Loucy (cell line): Measurements from ENCODE around the gene HRC.
"Not testable (repeated sequence)": the region's sequence is repeated elsewhere in the genome, so short reads cannot be mapped to it uniquely, and the experiment has no call there.

Source experiments
- H2AFZ ChIP-seq: fragments of 200-600 bp; sonication (generic); 2 replicates; pipeline ENCODE4 v1.6.0; 2016; ENCODE audit warnings: antibody characterized with exemption, mild to moderate bottlenecking, low read length, moderate library complexity
- H3F3A ChIP-seq: fragments of 200-600 bp; 2 replicates; pipeline ENCODE4 v1.6.0; 2016; ENCODE audit warnings: antibody characterized with exemption, low read depth, mild to moderate bottlenecking
- H3K27me3 ChIP-seq: fragments of 200-600 bp; sonication (generic); 2 replicates; pipeline ENCODE4 v1.6.1; 2014; ENCODE audit warnings: low read length, mild to moderate bottlenecking; ENCODE audit not compliant: insufficient read depth, poor library complexity, severe bottlenecking
- H3K36me3 ChIP-seq: fragments of 200-600 bp; sonication (generic); 2 replicates; pipeline ENCODE4 v1.6.1; 2016; ENCODE audit warnings: low read length; ENCODE audit not compliant: insufficient read depth
- H3K4me1 ChIP-seq: fragments of 200-600 bp; sonication (generic); 2 replicates; pipeline ENCODE4 v1.5.1; 2014; ENCODE audit warnings: low read length, mild to moderate bottlenecking; ENCODE audit not compliant: insufficient read depth, poor library complexity, severe bottlenecking
- H3K4me2 ChIP-seq: fragments of 200-600 bp; sonication (generic); 2 replicates; pipeline ENCODE4 v1.6.0; 2014; ENCODE audit warnings: antibody characterized with exemption, low read length, low read depth, mild to moderate bottlenecking; ENCODE audit not compliant: poor library complexity, severe bottlenecking
- H3K4me3 ChIP-seq: fragments of 200-600 bp; sonication (generic); 2 replicates; pipeline ENCODE4 v1.5.1; 2014; ENCODE audit warnings: low read length, mild to moderate bottlenecking, mixed read lengths; ENCODE audit not compliant: poor library complexity, severe bottlenecking
- H3K79me2 ChIP-seq: fragments of 200-600 bp; sonication (generic); 2 replicates; pipeline ENCODE4 v1.6.1; 2014; ENCODE audit warnings: low read length; ENCODE audit not compliant: insufficient read depth
- H3K9ac ChIP-seq: fragments of 200-600 bp; sonication (generic); 2 replicates; pipeline ENCODE4 v1.6.0; 2014; ENCODE audit warnings: mild to moderate bottlenecking, low read depth, low read length, moderate library complexity; ENCODE audit not compliant: poor library complexity, severe bottlenecking
- H3K9me2 ChIP-seq: fragments of 200-600 bp; sonication (generic); replicated peaks from 2 replicates; pipeline ENCODE4 v1.6.1; 2016; ENCODE audit warnings: low read depth, low read length, mixed read lengths
- H3K9me3 ChIP-seq: fragments of 200-600 bp; sonication (generic); 2 replicates; pipeline ENCODE4 v1.6.1; 2014; ENCODE audit warnings: mild to moderate bottlenecking, antibody characterized with exemption, low read length, low read depth; ENCODE audit not compliant: insufficient read depth
- H4K20me1 ChIP-seq: fragments of 200-600 bp; sonication (generic); 2 replicates; pipeline ENCODE4 v1.6.0; 2014; ENCODE audit warnings: antibody characterized with exemption, low read length, mild to moderate bottlenecking; ENCODE audit not compliant: insufficient read depth, poor library complexity, severe bottlenecking
- EZH2phosphoT487 ChIP-seq: fragments of 200-600 bp; IDR thresholded peaks from 2 replicates; pipeline ENCODE4 v1.6.1; 2018; ENCODE audit warnings: antibody characterized with exemption, mild to moderate bottlenecking, moderate library complexity, borderline replicate concordance
- TF ChIP-seq, protein P1 (sequence below): fragments of 200-600 bp; sonication (generic); conservative IDR thresholded peaks from 2 replicates; pipeline ENCODE4 v1.5.1; 2014; ENCODE audit warnings: mild to moderate bottlenecking, antibody characterized with exemption, low read length

HRC gene

DNA sequence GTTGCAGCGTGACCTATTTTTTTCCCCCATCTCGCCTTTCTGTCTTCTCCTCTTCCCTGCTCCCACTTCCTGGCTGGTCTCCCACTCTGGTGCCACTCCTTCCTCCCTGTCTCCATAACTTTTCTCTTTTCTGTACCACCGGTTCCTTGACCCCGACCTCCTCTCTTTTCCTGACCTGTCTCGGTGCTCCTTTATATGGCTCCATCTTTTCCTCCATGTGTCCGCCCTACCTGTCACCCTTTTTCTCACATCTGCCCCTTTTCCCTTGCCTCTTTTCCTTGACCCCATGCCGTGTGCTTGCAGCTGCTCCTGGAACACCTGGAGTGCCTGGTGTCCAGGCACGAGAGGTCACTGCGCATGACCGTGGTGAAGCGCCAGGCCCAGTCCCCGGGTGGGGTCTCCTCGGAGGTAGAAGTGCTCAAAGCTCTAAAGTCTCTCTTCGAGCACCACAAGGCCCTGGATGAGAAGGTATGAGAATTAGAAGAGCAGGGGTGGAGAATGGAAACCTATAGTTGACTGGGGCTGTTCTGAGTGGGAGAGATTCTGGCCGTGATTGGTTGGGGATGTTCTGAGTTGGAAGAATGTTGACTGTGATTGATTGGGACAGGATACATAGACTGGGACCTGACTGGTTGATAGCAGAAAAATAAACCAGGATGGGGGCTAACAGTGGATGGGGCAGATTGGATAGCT, 26.5 kb downstream of the HRC start:
- Histone ChIP-seq H3K79me2 (no peaks in the 10 kb centered on the region), H2AFZ (peak overlapping the region; percentile 97; the same call in 1 of the 2 replicates), H3K27me3 (no peaks in the 10 kb centered on the region), H3K9me2 (no peaks in the 10 kb centered on the region), H3K4me3 (peak overlapping the region; percentile 69), H4K20me1 (no peaks in the 10 kb centered on the region), H3K36me3 (no peaks in the 10 kb centered on the region), H3F3A (no peaks in the 10 kb centered on the region), H3K4me2 (peak overlapping the region; percentile 83), H3K9me3 (no peaks in the 10 kb centered on the region), H3K9ac (peak overlapping the region; percentile 54), H3K4me1 (peaks cover 9% of the 10 kb centered on the region)
- TF ChIP-seq, protein P1, sequence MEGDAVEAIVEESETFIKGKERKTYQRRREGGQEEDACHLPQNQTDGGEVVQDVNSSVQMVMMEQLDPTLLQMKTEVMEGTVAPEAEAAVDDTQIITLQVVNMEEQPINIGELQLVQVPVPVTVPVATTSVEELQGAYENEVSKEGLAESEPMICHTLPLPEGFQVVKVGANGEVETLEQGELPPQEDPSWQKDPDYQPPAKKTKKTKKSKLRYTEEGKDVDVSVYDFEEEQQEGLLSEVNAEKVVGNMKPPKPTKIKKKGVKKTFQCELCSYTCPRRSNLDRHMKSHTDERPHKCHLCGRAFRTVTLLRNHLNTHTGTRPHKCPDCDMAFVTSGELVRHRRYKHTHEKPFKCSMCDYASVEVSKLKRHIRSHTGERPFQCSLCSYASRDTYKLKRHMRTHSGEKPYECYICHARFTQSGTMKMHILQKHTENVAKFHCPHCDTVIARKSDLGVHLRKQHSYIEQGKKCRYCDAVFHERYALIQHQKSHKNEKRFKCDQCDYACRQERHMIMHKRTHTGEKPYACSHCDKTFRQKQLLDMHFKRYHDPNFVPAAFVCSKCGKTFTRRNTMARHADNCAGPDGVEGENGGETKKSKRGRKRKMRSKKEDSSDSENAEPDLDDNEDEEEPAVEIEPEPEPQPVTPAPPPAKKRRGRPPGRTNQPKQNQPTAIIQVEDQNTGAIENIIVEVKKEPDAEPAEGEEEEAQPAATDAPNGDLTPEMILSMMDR: no peak
- TF ChIP-seq EZH2phosphoT487: no peak

DNA sequence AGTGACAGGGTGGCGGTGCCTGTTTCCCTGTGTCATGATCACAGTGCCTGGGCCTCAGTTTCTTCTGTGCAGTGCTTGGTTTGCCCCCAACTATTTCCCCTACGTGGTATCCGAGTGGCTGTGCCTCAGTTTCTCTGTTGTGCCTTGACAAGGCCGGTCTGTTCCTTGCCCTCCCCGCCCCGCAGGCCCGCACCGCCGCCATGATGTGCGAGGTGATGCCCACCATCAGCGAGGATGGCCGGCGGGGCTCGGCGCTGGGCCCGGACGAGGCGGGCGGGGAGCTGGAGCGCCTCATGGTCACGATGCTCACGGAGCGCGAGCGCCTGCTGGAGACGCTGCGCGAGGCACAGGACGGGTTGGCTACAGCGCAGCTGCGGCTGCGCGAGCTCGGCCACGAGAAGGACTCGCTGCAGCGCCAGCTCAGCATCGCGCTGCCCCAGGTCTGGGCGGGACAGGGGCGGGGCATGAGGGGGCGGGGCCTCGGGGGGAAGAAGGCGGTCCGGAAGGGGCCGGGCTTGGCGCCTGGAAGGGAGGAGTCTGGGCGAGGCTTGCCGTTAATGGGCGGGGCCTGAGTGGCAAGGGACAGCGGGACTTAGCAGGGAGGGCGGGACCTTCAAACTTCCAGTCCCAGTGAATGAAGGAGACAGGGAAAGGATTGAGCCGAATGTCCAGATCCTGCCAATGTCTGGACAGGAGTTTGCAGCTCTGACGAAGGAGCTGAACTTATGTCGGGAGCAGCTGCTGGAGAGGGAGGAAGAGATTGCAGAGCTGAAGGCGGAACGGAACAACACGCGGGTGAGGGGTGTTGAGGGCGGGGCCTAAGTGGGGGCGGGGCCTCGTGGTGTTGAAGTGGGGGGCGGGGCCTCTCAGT, 27.3 kb downstream of the HRC start:
- no peaks in the 10 kb centered on the region for H3F3A ChIP-seq
- no peaks in the 10 kb centered on the region for H3K9me3 ChIP-seq
- H3K4me1 ChIP-seq: peaks cover 9% of the 10 kb centered on the region
- H3K9me2 ChIP-seq: no peaks in the 10 kb centered on the region
- no peaks in the 10 kb centered on the region for H3K36me3 ChIP-seq
- peak overlapping the region; percentile 97 for H2AFZ ChIP-seq
- peak overlapping the region; percentile 83 for H3K4me2 ChIP-seq
- peak overlapping the region; percentile 69 for H3K4me3 ChIP-seq
- H4K20me1 ChIP-seq: no peaks in the 10 kb centered on the region
- peak overlapping the region; percentile 54 for H3K9ac ChIP-seq
- H3K27me3 ChIP-seq: no peaks in the 10 kb centered on the region
- no peaks in the 10 kb centered on the region for H3K79me2 ChIP-seq
- TF ChIP-seq, protein P1: no peak
- TF ChIP-seq EZH2phosphoT487: no peak

GRCh38 chr19:49127225-49127624, 28.0 kb downstream of the HRC start:
- H3K9ac ChIP-seq, H3K4me3 ChIP-seq, H4K20me1 ChIP-seq, H3K36me3 ChIP-seq, H3K4me2 ChIP-seq, H2AFZ ChIP-seq, H3K27me3 ChIP-seq, H3K4me1 ChIP-seq, H3K9me2 ChIP-seq, H3F3A ChIP-seq, H3K79me2 ChIP-seq, H3K9me3 ChIP-seq: not testable (repeated sequence)
